Omental fat pad (tissue), 4 donors: Measurements from ENCODE around the gene ABCD3. TPM values are rescaled to one million over a fixed set of nuclear protein-coding genes. Genes with fewer than 3 reads are reported as not detected.

ENCODE experiments used
- ATAC-seq: fragments of 150-250 bp; one replicate; pipeline ENCODE4 v1.9.1; 2016; ENCODE audit warnings: mild to moderate bottlenecking, moderate library complexity; ENCODE audit not compliant: low FRiP score
- DNase-seq: peaks from one replicate; pipeline ENCODE4 v3.0.0-alpha.2; 2019; ENCODE audit warnings: low spot score
- total RNA-seq, 4 donors: library from RNA; depleted of rRNA; stranded (reverse); fragments of >200 nt; gene quantifications; one replicate each; pipeline ENCODE4 v1.1.0, GENCODE V29; 2016
- TF ChIP-seq, protein P1 (sequence below), 3 donors: fragments of 450-650 bp; IDR thresholded peaks; one replicate each; pipeline ENCODE4 v1.5.1; 2016 to 2017; ENCODE audit warnings: antibody characterized with exemption in 3 of 3, mild to moderate bottlenecking in 3 of 3, moderate library complexity in 2 of 3

Gene ABCD3
- total RNA-seq, 4 donors from 2014 or later: 18.5 to 43.5 (median 23.4) TPM

DNA sequence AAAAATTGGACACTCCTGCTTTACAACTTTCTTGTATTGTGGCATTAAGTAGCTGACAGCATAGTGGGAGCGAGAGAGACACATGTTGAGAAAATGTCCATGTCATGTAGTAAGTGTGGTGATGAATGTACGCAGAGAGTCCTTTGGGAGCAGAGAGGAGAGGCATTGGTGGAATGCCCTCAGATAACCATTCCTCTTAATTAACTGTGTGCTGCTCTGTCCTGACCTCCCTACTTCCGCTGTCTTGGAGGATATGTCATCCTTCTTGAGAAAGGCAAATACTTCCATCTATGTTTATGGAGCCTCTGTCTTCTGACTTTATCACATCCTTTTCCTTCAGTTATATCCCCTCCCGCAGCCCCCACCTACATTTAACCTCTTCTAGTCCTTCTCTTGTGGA, 85.0 kb downstream of the ABCD3 start:
- TF ChIP-seq, protein P1, sequence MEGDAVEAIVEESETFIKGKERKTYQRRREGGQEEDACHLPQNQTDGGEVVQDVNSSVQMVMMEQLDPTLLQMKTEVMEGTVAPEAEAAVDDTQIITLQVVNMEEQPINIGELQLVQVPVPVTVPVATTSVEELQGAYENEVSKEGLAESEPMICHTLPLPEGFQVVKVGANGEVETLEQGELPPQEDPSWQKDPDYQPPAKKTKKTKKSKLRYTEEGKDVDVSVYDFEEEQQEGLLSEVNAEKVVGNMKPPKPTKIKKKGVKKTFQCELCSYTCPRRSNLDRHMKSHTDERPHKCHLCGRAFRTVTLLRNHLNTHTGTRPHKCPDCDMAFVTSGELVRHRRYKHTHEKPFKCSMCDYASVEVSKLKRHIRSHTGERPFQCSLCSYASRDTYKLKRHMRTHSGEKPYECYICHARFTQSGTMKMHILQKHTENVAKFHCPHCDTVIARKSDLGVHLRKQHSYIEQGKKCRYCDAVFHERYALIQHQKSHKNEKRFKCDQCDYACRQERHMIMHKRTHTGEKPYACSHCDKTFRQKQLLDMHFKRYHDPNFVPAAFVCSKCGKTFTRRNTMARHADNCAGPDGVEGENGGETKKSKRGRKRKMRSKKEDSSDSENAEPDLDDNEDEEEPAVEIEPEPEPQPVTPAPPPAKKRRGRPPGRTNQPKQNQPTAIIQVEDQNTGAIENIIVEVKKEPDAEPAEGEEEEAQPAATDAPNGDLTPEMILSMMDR (IDR thresholded peaks at IDR 0.05): no peak
- DNase-seq: no peak
- no peak for ATAC-seq

DNA sequence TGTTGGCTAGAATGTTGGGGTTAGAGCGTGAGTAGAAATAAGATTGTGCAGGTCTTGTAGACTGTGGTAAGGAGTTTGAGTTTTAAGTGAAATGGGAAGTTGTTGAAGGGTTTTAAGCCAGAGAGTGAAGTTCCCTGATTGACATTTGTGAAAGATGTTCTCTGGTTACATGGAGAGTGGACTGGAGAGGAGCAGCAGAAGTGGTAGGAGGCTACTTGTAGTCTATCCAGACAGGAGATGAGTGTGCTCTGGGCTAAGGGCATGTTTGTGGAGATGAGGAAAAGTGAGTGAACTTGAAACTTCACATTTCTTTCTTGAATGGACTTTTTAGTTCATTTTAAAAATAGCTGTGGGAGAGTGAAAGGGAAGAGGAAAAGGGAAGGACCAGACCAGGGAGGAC, 86.4 kb downstream of the ABCD3 start:
- TF ChIP-seq, protein P1 (IDR thresholded peaks at IDR 0.05): no peak
- DNase-seq: no peak
- ATAC-seq: no peak

DNA sequence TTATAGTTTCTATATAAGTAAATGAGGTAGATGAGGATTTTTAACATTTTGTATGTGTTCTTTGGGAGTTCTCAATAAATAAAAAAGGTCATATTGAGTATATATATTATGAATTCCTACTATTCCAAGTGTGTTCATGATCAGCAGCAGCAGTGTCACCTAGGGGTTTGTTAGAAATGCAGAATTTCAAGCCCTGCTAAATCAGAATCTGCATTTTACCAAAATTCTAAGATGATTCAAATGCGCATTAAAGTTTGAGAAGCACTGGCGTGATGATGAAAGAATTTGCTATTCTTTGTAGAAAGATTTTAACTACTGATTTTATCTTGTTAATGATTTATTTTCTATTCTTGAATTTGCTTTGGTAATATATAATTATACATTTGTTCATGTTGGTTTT, 94.6 kb downstream of the ABCD3 start:
- DNase-seq (no peak), ATAC-seq (no peak)
- TF ChIP-seq, protein P1 (IDR thresholded peaks at IDR 0.05): no peak

DNA sequence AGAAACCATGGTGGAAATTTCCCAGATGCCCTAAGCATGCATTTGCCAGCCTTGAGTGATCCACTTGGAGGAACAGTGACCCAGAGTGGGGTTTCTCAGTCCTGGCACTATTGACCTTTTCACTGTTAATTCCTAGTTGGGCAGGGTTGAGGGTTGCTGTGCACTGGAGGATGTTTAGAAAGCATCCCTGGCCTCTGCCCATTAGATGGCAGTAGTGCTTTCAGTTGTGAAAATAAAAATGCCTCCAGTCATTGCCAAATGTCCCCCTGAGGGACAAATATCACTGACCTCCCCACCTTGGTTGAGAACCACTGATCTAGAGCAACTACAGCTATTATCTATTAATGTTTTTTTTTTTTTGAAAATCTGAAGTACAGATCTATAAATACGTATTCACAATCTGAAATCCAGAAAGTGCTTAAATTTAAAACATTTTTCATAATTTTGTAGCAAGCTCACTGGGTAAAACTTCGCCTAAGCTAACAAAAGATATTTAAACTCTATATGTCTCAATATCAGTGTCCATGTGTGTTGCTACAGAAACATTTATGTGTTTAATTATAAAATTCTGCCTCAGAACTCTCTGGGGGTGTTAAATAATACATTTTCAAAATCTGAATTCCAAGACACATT, 96.0 kb downstream of the ABCD3 start:
- ATAC-seq: no peak
- TF ChIP-seq, protein P1 (IDR thresholded peaks at IDR 0.05): no peak
- no peak for DNase-seq

DNA sequence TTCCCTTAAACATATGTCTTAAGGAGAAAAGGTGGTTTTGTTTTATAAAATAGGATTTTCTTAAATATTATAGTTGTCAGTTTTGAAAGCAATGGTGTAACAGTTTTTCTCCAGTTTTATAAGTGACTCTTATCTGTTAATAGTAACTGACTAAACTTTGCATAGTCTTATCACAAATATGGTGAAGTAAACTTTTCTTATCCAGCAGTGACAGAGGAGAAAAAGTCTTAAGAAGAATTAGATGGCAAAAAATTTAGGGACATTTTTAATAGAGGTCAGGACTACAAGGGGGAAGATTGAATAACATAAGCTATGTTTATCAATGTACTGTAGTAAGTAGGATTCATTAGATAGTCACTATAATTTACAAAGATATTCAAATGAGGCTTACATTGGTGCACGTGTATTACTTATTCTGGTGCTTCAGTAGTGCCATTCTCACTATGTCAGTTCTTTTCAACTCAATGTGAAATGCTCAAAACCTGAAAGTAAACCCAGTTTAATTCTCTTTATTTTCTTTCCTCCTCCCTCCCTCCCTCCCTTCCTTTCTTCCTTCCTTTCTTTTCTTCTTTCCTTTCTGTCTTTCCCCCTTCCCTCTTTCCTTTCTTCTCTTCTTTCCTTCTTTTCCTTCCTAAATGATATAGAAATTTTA, 97.2 kb downstream of the ABCD3 start:
- ATAC-seq (no peak), DNase-seq (no peak)
- TF ChIP-seq, protein P1 (IDR thresholded peaks at IDR 0.05): no peak

DNA sequence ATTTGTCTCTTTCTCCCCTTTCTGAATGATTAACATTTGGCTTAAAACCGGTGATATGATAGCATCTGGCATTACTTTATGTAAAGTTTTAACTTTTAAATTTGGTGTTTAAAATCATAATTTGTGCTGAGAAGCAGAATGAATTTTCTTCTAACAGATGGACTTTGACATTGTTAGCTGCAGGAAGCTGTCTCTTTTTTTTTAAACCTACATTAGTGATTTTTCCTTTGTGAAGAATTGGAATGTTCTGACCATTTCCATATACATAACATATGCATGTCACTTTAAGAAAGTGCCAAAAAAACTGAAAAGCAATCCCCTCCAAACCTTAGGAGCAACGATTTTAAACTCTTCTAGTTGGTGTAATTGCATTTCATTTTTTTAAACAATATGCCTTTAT, 101.2 kb downstream of the ABCD3 start:
- no peak for DNase-seq
- no peak for ATAC-seq
- TF ChIP-seq, protein P1 (IDR thresholded peaks at IDR 0.05): no peak

DNA sequence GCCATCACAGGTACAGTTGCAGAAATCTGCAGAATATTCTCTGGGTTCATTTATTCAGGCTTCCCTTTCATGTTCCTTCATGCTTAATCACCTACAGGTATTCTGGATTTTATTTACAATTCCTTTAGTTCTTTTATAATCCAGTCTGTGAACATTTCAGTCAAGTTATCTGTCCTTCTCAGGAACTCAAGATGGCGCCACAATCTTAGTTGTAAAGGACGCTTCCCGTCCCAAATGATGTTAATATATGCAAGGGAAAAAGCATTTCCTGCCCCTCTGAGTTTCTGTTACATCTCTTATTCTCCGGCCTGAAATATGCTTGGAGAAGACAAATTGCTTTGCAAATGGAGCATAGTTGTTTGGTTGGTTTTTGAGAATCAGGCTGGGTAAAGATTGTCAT, 104.1 kb downstream of the ABCD3 start:
- TF ChIP-seq, protein P1 (IDR thresholded peaks at IDR 0.05): no peak
- DNase-seq (no peak), ATAC-seq (no peak)
